ENCODE data around the gene OR1J1.

OR1J1 gene, protein sequence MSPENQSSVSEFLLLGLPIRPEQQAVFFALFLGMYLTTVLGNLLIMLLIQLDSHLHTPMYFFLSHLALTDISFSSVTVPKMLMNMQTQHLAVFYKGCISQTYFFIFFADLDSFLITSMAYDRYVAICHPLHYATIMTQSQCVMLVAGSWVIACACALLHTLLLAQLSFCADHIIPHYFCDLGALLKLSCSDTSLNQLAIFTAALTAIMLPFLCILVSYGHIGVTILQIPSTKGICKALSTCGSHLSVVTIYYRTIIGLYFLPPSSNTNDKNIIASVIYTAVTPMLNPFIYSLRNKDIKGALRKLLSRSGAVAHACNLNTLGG

DNA sequence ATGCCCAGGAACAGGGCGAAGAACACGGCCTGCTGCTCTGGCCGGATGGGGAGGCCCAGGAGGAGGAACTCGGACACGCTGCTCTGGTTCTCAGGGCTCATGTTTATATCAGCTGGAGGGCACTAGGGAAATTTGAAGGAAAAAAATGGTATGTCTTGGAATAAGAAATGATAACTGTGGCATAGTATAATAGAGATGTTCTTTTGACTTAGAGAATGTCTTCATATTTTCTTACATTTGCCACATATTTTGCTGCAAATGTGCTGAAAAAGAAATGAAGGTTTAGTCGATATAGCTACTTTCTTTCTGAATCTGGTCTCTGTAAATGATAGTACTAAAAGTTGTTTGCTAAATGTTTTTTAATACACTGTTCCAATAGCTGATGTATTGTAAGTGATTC lies at the start of gene OR1J1:
TSS of gene OR1J1 (minus strand) at position 101 of the 400 bp plus-strand sequence. CDS start at position 101, 0 bp downstream.
- DNase-seq (ENCODE audit: low read depth) = no peak

DNA sequence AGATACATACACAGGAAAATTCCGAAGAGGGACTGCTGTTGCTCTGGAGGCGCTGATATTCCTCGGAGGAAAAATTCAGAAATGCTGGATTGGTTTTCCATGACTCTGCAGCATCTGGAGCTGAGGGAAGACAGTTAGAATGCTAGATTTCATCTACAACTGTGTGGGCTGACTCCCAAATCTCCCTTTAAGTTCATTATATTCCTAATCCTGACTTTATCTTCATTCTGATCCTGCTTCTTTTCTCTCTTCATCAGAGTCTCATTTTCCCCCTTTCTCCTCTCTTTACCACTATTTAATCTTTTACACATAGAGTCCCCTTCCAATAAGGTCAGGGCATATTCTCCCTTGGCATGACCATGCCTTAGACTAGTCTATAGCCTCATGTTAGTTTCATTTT lies 49.5 kb upstream of the OR1J1 start, which contains the start of gene OR1N1:
TSS of gene OR1N1 (minus strand) at position 101 of the 400 bp plus-strand sequence. CDS start at position 101, 0 bp downstream.
- DNase-seq (ENCODE audit: low read depth) = no peak

DNA sequence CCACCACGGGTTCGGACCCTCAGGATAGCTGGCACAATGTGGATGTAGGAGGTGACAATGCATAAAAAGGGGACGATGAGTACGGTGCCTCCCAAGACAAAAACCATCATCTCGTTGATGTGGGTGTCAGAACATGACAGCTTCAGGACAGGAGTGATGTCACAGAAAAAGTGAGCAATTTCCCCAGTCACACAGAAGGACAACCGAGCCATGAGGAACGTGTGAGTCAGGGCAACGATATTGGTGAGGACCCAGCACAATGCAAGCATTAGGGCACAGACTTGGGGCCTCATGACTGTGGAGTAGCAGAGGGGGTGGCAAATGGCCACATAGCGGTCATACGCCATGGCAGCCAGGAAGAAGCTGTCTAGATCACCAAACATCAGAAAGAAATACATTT lies 48.9 kb upstream of the OR1J1 start:
- DNase-seq (ENCODE audit: low read depth) = no peak

DNA sequence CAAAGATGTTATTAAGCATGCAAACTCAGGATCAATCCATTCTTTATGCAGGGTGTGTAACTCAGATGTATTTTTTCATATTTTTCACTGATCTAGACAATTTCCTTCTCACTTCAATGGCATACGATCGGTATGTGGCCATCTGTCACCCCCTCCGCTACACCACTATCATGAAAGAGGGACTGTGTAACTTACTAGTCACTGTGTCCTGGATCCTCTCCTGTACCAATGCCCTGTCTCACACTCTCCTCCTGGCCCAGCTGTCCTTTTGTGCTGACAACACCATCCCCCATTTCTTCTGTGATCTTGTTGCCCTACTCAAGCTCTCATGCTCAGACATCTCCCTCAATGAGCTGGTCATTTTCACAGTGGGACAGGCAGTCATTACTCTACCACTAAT lies 41.6 kb upstream of the OR1J1 start:
- no peak for DNase-seq (ENCODE audit: low read depth)

DNA sequence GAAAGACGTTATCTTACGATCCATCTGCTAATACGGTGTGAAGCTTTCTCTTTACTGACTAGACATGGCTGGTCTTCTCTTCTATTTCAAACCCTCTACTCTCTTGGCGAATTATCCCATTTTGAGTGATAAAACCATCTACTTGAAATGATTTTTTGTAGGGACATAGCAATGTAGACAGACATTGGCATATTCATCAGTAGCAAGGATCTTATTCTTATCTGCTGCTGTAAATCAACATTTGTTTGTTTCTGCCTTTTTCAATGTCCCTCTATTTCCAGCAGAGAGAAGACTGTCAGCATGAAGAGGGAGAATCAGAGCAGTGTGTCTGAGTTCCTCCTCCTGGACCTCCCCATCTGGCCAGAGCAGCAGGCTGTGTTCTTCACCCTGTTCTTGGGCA lies 41.1 kb upstream of the OR1J1 start, which contains the start of gene OR1J4:
TSS of gene OR1J4 (plus strand) at position 301 of the 400 bp plus-strand sequence. CDS start at position 301, 0 bp downstream.
- DNase-seq (ENCODE audit: low read depth) = no peak

DNA sequence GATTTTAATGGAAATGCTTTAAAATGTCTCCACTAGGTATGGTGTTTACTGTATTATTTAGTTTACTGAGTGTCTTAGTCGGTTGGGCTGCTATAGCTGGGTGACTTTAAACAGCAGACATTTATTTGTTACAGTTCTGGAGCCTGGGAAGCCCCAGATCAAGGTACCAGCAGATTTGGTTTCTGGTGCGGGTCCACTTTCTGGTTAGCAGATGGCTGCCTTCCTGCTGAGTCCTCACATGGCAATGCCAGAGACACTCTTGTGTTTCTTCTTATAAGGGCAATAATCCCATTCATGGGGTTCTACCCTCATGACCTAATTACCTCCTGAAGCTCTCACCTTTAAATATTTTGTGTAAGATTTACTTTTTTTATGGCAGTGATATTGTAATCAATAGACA lies 40.5 kb upstream of the OR1J1 start:
- no peak for DNase-seq (ENCODE audit: low read depth)

DNA sequence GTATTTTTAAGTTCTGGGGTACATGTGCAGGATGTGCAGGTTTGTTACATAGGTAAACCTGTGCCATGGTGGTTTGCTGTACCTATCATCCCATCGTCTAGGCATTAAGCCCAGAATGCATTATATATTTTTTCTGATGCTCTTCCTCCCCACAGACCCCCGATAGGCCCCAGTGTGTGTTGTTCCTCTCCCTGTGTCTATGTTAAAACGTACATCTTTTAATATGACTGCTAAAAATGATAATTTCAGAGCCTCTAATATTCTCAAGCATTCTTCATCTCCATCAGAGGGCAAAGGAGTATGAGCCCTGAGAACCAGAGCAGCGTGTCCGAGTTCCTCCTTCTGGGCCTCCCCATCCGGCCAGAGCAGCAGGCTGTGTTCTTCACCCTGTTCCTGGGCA lies 32.8 kb upstream of the OR1J1 start, which contains the start of gene OR1J2:
TSS of gene OR1J2 (plus strand) at position 301 of the 400 bp plus-strand sequence. CDS start at position 301, 0 bp downstream.
- DNase-seq (ENCODE audit: low read depth) = no peak

DNA sequence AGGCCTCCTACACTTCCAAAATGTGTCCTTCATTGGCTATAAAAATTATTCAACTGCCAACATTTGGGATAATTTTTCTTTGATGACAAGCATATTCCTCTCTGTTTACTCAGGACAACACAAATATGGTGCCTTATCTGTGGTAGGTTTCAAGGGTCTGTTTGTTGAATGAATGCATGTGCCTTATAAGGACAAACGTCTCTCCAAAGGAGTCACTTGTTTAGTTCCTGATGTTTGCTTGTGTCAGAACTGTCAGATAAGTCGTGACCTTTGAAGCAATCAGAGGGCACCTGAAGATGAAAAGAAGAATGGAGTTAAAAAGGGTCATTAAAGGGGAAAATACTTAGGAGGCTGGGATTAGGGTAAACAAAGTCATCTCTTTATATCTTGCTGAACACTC lies 29.2 kb upstream of the OR1J1 start:
- no peak for DNase-seq (ENCODE audit: low read depth)

DNA sequence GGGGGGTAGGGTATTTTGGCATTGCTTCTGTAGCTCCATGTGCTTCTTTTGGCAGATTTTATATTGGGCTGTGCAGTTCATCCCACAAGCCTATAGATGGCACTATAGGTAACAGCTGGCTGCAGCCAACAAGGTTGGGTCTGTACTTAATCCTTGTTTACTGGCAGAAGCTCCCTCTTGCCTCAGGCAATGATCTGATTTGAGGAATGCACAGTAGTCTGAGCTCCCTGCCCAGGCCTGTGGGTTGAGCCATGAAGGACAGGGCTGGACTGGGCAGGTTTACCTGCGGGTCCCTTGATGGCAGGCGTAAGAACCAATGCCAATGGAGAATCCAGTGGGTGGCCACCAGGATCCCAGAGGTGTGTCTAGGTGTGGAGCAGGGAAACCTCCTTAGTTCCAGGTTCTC lies 21.2 kb upstream of the OR1J1 start:
- DNase-seq (ENCODE audit: low read depth) = no peak

DNA sequence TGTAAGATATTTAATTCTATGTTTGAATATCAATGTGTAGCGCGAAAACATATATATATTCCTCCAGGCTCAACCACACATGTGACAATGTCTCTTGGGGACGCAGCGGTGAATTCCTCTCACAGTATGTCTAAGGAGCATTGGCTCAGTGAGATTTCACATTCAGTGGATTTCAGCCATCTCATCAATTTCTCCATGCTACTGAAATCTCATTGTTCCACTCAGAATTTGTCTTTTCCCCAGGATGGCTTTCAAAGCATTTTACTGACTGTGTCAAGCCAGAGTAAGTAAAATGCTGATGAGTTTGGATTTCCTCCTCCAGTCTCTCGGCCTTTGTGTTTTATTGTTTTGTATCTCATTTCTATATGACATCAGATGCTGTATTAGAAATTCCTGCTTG lies 1.3 kb upstream of the OR1J1 start:
- DNase-seq (ENCODE audit: low read depth) = no peak

DNA sequence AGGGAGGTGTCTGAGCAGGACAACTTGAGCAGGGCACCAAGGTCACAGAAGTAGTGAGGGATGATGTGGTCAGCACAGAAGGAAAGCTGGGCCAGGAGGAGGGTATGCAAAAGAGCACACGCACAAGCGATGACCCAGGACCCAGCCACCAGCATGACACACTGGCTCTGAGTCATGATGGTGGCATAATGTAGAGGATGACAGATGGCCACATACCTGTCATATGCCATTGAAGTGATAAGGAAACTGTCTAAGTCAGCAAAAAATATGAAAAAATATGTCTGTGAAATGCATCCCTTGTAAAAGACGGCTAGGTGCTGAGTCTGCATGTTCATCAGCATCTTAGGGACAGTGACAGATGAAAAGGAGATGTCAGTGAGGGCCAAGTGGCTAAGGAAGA lies 380 bp downstream of the OR1J1 start:
- DNase-seq (ENCODE audit: low read depth) = no peak

DNA sequence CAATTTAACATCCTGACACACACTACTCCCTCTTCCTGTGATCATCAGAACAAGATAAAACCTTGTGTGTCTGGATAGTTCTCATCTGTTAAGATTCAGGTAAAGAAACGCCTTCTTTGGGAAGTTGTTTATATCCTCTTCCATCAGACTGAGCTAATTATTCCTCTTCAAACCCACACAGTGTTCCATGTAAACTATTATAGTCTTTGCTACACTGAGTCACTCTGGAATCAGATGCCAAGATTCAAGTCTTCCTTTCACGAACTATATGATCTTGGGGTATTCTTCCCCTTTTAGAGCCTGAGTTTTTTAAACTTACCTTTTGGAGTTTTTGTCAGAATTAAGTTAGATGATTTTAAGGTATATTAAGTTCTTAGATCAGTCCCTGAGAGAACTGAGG lies 2.0 kb downstream of the OR1J1 start:
- DNase-seq (ENCODE audit: low read depth) = no peak

DNA sequence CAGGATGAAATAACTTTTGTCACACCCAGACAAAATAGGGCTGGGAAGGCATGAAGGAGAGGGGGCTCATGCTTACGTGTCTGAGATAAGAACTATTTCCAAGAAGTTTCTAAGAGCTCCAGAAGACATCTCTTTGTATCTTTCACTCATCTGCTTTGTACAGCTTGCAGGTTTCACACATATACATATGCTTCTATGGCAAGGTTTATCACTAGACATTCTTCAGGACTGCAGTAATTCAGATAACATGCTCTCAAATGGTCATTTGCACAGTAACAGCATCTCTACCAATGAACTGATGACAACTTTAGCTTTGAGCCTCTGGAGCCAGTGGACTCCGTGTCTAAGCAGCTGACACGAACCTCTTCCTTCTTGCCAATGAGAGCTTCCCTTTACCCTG lies 3.2 kb downstream of the OR1J1 start:
- DNase-seq (ENCODE audit: low read depth) = no peak

DNA sequence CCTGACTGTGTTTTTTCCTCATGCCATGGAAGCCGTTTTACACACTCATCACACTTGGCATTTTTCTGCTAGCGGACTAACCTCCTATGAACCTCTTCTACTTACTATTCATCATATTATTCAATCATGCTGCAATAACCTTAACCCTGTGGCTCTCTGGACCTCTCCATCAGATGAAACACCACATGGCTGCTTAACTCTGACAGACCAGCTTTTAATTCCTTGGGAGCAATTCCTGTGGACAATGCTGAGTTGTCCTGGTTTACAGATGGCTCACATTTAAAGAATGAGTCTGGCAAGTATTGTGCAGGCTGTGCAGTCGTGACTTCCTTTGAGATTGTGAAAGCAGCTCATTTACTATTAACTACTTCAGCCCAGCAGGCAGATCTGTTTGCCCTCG lies 9.0 kb downstream of the OR1J1 start:
- no peak for DNase-seq (ENCODE audit: low read depth)

DNA sequence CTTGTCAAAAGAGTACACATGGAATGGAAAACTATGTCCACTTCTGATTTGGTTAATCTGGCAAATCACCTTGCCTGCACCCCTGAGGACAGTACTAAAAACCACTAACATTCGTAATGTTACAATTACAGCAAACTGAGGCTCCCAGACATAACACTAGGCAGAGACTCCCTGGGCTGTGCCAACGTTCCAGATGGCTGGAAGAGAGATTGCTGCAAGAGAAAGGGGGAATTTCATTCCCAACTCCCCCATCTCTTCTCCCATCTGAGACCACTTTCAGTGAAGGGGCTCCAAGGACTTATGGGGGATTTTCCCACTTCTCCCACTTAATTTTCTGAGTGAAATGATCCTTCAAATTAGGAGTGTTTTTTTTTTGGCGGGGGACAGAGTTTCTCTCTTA lies 11.3 kb downstream of the OR1J1 start:
- DNase-seq (ENCODE audit: low read depth) = no peak

DNA sequence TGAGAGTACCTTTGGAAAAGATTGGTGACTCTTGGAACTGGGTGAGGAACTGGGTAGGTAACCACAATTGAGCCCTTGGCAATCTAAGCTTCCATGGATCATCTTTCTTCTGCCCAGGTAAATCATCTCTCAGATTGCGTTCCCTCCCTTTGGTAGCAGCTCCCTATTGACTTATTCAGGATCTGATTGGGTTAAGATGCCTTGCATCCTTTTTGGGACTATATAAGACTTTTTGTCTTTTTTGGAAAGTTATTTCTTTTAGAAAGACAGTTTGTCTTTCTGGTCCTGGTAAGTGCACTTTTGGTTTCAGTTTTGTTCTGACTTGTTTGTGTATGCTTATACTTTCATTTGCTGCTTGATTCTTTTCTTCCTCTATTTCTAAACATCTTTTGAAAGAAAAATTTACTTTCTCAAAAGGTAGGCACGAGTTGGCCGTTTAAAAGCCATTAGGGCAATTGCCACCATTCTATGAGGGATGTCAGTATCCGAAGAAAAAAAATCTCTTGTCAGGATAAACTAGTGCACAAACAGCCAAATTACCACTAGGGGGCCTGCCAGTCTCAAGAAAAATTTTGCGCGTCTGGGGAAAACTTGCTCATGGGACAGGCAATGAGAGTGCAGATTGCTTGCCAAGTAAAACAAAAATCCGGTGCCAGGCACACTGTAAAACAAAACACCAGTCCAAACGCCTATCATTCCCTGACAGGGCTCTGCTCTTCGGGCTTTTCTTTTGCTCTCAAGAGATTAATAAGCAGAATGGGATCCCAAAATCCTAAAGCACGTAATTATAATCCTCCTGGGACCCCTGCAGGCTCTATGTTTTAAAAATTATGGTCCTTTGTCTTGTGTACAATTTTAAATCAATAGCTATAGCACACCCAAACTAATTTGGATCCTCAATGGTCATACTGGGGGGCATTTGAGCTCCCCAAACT lies 12.8 kb downstream of the OR1J1 start:
- peak; percentile 25 for DNase-seq (ENCODE audit: low read depth)

DNA sequence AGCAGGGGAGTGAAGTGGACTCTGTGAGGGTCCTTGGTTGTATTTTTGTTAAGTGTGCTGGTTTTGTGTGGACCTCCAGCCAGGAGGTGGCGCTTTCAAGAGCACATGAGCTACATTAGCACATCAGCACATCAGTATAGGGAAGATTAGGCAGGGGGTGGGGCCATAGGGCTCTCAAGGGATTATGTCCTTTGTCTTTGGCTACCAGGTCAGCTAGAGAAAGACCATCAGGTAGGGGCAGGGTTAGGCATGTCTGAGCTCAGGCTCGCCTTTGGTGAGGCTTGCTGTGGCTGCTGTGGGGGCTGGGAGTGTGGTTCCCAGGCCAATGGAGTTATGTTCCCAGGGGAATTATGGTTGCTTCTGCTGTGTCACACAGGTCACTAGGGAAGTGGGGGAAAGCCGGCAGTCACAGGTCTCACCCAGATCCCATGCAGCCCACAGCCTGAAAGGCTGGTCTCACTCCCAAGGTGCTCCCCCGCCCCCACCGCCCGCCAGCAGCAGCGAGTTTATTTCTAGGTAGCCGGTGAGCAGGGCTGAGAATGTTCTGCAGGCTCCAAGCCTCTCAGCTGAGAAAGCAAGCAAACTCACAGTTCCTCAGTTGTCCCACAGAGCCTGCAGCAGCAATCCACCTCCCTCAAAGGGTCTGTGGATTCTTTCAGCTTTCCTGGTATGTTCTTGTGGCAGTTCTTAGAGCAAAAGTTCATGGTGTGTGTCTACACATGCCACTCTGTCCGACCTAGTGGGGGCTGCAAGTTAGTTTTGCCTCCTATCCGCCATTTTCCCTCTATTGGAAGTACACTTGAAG lies 13.7 kb downstream of the OR1J1 start:
- DNase-seq (ENCODE audit: low read depth) = no peak

DNA sequence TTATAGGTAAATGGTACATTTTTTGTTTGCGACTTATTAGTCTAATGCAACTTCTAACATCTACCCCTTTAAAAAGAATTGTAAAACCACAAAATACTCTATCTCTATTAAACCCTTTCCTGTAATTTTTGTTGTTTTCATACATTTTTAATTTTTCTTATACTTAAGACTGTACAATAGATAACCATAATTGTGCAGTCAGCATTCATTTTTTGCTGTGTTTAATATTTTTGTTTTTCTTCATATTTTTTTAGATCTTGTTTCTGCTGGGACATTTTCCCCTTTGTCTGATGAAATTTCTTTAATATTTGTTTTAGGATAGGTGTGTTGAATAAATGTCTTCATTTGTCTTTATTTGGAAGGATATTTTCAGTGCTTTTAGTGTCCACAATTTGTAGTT lies 19.9 kb downstream of the OR1J1 start:
- no peak for DNase-seq (ENCODE audit: low read depth)

DNA sequence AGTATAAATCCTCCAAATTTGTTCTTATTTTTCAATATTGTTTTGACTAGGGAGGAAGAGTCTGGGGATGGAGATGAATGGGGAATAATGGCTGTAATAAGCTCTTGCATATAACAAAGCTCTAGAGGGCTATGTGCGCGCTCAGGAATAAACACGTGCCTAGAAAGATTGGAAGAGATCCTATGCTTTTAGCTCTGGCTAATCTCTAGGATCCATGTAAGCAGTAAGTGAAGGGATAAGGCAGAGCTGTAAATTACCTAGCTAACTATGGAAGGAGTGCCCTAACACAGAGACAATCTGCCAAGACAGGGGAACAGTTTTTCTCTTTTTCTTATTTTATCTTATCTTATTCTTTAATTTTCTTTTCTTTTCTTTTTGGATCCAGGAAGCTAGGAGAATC lies 21.6 kb downstream of the OR1J1 start:
- no peak for DNase-seq (ENCODE audit: low read depth)

DNA sequence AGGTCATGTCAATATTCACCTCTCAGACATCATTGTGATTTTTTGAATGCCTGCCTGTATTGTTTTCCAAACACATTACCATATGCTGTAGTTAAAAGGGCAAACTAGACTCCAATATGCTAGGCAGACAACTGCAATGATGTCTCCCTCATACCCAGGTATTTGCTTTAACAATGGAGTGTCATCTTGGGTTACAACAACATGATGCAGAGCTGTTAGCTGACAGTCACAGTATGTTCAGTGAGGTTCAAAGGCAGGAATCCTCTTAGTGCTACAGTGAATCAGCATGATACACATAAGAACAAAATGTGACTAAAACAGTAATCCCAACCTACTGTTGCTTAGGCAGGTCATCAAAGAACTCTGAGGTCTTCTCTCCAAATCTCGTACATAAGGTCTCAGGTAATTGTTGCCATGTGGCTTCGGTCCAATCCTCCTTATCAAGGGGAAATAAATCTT lies 24.0 kb downstream of the OR1J1 start:
- DNase-seq (ENCODE audit: low read depth) = no peak

DNA sequence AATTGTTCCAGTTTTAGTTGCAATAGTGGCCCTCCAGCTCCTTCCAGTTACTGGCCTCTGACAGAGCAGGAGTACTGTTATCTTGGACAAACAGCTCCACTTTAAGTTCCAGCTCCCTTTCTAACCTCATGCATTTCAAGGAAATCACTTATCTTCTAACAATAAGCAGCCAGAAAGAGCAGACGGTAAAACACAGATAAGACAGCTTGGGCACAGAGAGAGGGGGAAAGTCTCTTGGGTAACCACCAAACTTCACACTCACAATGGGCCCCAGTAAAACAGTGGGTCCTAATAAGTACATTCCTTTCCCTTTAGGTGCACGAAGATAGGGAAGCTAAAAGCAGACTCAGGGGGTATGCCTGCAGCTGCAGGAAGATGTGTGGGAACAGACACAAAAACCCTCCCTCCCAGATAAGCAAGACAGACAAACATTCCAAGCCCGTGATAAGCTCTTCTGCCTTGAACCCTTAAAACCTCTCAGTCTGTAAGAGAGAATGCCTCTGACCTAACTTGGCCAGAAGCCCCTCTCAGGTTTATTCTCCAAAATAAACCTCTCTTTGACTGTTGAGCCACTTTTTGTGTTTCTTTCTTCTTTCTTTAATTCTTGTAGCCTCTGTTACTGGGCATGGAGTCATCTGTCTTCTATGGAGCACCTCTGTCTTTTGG lies 30.8 kb downstream of the OR1J1 start:
- no peak for DNase-seq (ENCODE audit: low read depth)
